Right ventricle myocardium superior (tissue), 1 donor: ENCODE results near the gene PLA2G4B. TPM values are rescaled to one million over a fixed set of nuclear protein-coding genes. Genes with fewer than 3 reads are reported as not detected.

Source experiments
- ATAC-seq: fragments of 200-7000 bp; cut with Tn5 transposase; one replicate; pipeline ENCODE4 v1.9.1; 2020; ENCODE audit warnings: mild to moderate bottlenecking; ENCODE audit not compliant: poor library complexity
- DNase-seq: peaks from one replicate; pipeline ENCODE4 v3.0.0-alpha.2; 2020
- intact Hi-C: fragments of 100-400 bp; cut with DNase I; formaldehyde crosslinking; loops from one replicate; pipeline ENCODE4 v1.11.2; 2022
- total RNA-seq: library from RNA; stranded (reverse); fragmentation: NEBNext Ultra II Directional; extraction: Animal tissue kit (Norgen Biotek cat#: 25700); gene quantifications from one replicate; pipeline ENCODE4 v1.2.1, GENCODE V29; 2021
- donor health status: DM: no; HTN: yes; CAD: no; lungs with severe emphysema.

The PLA2G4B gene
- total RNA-seq, 1 donor from 2014 or later, result 3.6 TPM

DNA sequence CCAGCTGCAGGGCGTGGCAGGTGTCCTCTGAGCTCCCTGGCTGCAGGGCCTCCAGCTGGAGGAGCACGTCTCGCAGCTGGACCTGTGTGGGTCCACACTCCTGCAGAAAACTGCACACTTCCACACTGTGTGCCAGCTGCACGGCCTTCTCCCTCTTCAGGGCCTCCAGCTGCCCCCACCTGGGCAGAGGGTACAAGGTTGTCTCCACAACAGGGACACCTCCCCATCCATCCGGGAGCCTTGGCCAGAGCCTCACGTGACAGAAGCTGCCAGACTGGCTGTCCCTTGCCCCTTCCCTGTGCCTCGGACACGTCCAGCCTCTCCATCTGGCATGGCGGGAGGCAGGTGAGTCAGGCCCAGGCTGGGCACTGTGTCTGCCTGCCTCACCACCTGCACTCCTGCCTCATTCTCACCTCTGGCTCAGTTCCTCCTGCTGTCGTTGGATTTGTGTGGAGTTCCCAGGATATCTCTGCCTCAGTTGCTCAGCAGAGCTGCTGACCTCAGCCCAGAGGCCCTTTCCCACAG is 40.7 kb downstream of the PLA2G4B start:
- DNase-seq (no peak), ATAC-seq (no peak)
- intact Hi-C loops, result no loop called here

DNA sequence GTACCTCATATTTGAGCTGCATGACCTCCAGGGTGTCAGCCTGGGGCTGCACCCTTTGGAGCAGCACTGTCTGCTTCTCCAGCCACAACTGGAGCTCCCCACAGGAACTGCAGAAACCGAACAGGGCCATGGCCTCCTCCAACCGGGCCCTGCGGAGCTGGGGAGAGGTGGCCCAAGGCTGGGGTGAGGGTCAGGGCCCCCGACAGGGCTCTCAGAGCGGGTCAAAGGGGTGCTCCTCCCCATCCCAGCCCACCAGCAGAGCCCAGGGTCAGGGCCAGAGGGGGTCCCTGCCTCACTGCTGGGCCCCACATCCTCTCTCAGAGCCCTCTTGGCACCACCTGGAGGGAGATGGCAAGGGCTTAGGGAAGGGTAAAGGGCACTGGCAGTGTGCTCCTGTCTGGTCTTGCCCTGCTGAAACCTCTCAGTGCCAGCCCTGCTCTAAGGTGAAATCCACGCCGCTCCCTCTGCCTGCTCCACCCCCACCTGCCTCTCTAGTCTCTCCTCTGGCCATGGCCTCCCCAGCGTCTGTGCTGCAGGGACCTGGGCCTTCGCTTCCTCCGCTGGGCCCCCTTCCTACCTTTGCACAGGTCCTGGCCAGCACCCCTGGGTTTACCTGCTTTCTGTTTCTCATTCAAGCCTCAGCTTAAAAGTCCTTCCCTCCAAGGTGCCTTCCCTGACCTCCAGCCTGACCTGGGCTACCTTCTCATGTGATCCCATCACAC is 41.7 kb downstream of the PLA2G4B start:
- no peak for ATAC-seq
- no peak for DNase-seq
- intact Hi-C loops, result no loop called here

DNA sequence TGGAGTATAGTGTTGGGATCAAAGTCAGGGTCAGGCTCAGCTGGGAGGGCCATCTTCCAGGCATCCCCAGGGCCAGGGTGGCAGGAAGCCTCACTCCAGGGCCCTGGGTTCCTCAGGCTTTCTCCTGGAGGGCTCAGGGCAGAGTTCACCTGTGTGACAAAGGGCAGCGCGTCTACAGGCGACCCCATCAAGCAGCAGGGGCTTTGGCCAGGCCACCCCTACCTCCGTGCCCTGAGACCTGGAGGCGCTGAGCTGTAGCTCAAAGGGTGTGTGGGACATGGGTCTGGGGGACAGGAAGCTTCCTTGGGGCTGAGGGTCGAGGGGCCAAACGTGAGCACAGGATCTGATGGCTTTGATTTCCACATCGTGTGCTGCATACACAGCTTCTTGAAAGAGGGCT is 42.4 kb downstream of the PLA2G4B start:
- intact Hi-C loops, result no loop called here
- DNase-seq, result no peak
- ATAC-seq, result no peak

DNA sequence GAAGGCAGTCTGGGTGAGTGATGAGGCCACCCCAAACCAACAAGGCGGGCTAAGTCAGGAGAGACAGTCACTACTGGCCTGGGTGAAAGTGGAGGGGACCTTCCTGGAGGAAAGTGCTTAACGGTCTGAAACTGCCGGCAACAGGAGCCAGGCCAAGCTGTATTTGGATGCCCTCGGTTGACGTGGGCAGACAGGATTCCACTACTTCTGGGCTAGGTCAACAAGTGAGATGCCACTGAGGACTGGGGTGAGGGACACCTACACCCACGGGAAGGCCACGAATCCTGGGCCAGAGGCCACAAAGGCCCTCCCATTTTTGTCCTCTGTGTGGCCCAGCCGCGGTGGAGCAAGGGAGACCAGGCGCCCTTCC is 42.9 kb downstream of the PLA2G4B start:
- no peak for DNase-seq
- intact Hi-C loops, result no loop called here
- ATAC-seq, result peak; percentile 32

DNA sequence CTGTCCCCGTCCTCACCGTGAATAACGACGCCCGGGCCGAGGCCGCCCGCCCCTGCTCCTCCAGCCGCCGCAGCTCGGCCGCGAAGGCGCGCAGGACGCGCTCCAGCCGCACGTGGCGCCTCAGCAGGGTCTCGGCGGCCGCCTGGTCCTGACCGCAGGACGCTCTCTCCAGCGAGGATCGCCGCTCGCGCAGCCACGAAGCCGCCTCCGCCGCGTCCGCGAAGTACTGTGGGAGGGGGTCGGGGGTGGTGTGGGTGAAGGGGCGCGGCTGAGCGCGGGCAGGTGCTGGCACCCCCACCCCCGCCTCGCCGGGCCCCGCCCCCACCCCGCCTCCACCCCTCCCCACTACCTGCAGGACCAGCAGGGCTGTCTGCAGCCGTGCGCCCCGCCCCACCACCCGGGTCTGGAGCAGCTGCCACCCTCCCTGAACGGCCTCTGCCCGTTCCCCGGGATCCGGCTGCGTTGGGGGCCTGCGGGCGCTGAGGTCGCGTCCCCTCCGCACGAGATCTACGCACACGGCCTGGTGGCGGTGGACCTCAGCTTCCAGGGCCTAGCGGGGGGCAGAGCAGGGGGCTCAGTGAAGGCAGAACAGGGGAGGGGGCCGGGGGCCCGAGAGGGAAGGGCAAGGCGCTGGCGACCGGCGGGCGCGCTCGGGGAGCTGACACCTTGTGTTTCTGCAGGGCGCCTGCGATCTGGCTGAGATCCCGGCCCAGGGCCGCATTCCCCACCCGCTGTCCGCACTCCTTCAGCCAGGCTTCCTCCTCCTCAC is 43.5 kb downstream of the PLA2G4B start:
- DNase-seq (peak; percentile 70), ATAC-seq (peak; percentile 73)
- intact Hi-C loops, result no loop called here

DNA sequence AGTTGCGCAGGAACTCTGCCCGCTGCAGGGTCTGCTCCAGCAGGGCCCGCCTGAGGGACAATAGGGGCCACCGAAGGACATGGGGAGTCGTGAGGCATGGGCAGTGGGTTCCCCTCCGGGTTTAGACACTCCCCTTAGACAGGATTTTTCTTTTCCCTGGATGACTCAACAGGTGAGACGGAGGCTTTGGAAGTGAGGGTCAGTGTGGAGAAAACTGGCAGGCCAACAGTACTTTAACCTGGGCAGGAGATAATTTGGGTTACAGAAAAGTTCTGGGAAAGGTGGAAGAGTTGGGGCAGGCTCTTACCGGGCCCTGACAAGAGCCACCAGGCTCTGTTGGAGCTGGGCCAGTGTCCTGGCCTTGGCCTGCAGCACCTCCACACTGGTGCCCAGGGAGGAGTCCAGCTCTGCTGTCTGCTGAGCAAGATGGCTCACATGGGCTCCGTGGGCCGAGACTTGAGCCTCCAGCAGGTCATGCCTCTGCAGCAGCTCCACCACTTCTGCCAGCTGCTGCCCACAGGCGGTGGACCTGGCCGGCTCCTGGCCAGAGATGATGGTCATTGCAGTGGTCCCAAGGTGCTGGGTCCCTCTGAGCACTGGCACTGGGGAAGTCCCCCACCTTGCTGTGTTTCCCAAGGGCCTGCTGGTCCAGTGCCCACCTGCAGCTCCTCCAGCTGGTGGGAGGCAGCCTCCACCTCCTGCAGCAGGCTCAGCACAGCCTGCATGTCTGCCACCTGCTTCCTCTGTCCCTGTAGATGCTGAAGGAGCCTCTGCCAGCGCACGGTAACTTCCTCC is 44.2 kb downstream of the PLA2G4B start:
- DNase-seq, result peak; percentile 55
- intact Hi-C loops, result no loop called here
- ATAC-seq, result peak; percentile 59

DNA sequence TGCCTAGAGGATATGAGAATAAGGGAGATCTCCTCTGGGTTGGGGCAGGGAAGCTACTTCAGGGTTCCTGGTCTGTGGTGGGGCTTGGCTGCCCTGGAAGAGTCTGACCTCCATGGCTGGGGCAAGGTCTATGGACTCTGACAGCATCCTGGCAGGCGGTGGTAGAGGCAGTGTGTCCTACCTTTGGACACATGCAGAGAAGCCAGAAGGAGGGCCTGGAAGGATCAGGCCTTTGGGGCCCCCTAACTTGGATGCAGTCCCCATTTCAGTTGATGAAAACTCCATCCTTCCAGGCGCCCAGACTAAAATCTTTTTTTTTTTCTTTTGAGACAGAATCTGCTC is 44.8 kb downstream of the PLA2G4B start:
- intact Hi-C loops, result no loop called here
- DNase-seq (no peak), ATAC-seq (no peak)

DNA sequence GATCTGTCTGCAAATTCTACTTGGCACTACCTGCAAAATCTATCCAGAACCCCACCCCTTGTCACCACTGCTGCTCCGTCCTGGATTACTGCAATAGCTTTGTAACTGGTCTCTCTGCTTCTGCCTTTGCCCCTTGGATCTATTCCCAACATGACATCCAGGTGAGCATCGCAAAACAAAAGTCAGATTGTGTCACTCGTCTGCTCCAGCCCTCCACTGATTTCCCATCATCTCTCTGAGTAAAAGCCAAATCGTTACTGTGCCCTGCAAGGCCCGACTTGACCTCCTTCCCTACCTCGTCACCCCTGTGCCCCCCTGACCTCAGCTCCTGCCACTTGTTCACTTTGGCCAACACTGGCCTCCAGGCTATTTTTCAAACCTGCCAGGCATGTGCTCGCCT is 45.8 kb downstream of the PLA2G4B start:
- intact Hi-C loops, result no loop called here
- ATAC-seq, result no peak
- no peak for DNase-seq

DNA sequence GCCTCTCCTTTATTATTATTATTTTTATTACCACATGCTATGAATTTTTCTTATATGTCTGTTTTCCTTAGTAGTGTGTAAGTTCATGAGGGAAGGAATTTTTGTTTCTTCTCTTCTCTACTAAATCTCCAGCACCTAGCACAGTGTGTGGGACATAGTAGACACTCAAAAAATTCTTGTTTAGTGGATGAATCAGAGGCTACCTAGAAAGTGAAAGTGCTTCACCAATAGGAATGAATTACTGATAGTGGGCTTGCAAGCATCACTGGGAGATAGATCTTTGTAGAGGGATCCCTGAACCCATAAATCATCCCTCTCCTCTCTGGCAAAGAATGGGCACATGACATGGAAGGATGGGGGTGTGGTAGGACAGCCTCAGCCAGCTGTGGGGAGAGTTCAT is 46.7 kb downstream of the PLA2G4B start:
- intact Hi-C loops, result no loop called here
- no peak for DNase-seq
- ATAC-seq, result no peak

DNA sequence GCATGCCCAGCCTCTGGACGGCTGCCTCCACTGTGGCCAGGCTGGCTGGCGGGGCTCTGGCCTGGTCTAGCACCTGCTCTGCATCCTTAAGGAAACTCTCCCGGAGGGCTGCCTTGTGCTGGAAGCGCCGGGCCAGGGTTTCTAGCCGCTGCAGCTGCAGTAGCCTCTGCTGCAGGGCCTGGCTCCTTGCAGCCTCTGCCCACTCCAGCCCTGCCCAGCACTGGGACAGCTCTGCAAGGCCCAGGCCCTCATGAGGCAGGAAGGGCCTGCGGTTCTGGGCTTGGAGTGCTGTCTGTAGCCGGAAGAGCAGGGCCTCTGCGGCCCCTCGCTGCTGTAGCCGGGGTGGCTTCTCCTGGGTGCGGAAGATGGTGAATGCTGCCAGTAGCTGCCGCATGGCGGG is 47.2 kb downstream of the PLA2G4B start:
- DNase-seq, result no peak
- intact Hi-C loops, result no loop called here
- ATAC-seq, result no peak

DNA sequence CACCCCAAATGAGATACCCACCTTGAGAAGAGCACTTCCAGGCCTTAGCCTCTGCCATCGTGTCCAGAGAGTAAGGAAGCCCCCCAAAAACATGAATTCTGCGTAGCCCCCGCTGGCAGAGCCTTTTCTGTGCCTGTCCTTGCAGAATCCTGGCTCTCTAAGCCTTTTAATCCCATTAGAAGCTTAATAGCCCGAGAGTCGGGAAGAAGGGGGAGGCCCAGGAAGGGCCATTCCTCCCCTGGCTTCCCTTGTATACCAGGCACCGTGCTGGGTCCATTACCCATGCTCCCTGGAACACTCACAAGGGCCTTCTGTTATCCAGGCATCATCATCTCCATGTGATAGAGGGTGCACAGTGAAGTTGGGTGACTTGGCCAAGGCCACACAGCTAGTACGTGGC is 48.1 kb downstream of the PLA2G4B start:
- intact Hi-C loops, result no loop called here
- ATAC-seq, result no peak
- no peak for DNase-seq

DNA sequence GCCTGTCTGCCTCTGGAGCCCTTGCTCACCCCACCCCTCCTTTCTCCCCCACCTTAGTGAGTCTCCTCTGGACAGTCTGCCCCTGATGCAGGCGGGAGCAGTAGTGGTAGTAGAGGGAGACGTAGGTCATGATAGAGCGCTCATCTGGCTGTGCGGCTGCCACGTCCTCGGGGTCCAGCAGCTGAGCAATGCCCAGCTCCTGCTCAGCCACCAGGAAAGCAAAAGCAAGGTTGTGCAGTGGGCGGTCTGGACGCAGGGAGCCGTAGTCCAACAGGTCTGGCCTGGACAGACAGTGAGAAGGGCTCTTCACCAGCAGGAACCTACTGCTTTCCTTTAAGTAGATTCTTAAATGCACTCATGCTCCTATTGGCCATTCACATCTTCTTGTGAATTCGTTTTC is 48.5 kb downstream of the PLA2G4B start:
- intact Hi-C loops, result no loop called here
- ATAC-seq (no peak), DNase-seq (no peak)

DNA sequence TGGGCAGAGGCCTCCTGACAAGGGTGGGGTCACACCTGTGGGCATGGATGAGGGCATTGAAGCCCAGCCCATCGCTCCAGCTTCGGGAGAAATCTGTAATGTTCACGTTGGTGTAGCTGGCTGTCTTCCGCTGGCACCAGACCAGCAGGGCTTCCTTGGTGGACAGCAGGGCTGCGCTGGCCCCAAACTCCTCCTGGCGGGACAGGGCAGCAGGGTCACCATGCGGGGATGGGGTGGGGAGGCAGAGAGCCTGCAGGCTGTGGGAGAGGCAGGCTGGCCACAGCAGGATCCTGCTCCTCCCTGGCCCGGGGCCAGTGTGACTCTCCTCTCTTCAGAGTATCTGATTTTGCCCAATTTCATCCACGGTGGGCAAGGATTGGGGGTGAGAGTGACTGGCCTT is 49.2 kb downstream of the PLA2G4B start:
- DNase-seq, result no peak
- ATAC-seq, result no peak
- intact Hi-C loops, result no loop called here

DNA sequence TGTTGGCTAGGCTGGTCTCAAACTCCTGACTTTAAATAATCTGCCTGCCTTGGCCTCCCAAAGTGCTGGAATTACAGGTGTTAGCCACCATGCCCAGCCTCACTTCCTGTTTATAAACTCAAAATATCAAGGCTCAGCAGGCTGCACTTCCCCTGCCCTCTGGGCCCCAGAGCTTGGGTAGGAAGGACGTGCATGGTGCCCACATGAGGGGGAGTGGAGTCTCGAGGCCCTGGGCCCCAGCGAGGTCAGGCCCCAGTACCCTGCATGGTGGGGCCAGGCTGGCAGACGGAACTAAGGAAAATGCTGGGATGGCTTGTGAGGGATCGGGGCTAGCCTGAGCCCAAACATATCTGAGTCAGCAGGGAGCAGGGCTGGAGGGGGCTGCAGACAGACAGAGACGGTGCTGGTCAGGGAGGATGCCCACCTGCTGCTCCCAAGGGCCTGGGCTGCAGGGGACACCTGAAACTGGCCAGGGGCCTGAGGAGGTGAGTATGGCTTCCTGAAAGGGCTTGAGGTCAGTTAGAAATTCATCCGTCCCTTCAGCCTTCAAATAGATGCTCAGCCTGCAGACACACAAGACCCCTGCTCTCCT is 50.1 kb downstream of the PLA2G4B start:
- intact Hi-C loops, result no loop called here
- DNase-seq (no peak), ATAC-seq (no peak)

DNA sequence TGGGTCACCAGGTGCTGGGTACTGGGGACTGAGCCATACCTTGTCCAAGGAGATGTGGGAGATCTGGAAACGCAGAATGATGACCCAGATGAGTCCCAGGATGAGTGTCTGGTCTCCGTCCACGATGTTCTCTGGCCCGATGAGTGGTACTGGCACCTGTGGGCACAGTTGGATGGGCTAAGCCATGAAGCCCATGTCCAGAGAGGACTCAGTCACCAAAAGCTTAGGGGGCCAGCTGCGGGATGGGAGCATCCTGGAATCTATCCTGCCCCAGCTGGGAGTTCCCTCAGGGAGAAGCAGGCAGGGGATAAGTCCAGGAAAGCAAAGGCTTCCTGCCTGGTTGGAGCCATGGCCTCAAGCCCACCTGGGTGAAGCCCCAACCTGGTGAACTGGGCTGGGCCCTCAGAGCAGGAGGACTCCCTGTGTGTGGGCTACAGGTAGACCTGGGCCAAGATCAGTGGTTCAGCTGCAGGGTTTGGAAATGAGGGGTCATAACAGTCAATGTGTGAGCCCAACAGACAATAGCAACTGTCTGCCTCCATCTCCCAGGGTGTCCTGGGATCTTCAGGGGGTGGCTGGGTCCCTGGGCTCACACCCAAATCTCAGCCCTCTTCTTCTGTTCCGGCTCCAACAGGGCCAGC is 51.5 kb downstream of the PLA2G4B start:
- no peak for ATAC-seq
- intact Hi-C loops, result no loop called here
- no peak for DNase-seq

DNA sequence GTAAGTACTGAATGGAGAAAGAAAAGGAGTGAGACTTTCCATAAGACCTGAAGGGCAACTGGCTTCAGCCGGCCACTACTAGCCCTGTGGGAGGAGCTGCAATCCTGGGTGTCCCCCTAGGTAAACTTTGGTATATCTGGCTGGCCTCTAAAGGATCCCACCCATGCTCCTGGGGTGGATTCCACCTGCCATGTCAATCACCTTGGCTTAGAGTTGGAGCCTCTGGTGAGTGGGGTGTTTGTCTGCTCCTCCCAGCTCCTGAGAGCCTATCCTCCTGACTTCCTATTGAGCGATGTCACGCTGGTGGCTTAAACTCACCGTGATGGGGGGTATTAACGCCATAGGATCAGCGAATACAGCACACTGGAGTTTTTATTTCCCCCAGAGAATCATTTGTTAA is 52.6 kb downstream of the PLA2G4B start:
- intact Hi-C loops, result no loop called here
- no peak for DNase-seq
- ATAC-seq, result no peak

DNA sequence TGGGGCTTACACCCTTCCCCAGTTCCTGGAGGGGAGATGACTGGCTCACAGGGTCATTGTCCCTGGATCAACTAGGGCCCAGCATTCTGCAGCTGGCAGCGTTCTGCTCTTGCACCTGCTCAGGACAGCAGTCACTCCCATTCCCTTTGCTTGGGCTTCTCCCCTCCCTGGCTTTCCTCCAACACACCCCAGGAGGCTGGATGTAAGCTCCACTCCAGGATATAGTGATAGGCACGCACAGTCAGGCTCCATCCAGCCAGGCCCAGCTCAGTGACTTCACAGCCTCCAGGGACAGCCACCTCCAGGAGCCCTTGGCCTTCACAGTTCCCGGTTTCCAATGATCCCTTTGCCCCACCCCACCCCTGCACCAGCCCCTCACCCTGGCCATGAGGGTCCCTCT is 53.3 kb downstream of the PLA2G4B start:
- intact Hi-C loops, result no loop called here
- no peak for DNase-seq
- ATAC-seq, result no peak

DNA sequence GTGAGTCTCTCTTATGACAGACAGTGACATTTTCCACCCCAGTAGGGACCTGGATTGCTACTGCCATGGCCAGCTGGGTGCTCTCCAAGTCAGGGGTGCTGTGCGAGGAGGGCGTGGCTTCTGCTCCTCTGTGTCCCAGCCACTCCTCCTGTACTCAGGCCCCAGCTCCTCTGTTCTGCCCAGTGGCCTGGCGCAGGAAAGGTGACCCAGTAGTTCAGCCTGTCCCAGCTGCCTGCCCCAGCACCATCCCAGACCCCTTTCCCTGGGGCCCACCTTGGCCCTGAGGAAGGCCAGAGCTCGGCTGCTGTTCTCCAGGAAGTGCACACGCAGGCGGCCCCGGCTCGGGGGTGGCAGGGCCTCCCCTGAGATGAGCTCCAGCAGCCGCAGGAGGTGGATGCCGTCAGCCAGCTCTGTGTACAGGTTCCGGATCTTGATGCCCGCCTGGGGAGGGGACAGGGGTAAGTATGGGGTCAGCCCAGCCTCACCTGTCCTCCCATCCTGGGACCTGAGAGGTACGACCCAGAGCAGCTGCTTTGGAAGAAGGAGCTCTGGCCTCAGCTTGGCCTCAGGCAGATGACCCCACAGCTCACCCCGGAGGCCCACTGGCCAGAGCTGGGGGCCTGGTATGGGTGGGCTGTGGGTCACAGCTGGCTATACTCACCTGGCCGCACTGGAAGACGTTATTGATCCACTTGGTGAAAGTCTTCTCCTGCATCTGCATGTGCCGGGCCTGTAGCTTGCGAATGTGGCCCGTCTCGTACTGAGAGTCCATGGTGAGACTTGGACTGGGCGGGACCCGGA is 54.2 kb downstream of the PLA2G4B start:
- intact Hi-C loops, result no loop called here
- ATAC-seq, result peak; percentile 78
- peak; percentile 87 for DNase-seq
